ENCODE results near the gene CTDSPL.

DNA sequence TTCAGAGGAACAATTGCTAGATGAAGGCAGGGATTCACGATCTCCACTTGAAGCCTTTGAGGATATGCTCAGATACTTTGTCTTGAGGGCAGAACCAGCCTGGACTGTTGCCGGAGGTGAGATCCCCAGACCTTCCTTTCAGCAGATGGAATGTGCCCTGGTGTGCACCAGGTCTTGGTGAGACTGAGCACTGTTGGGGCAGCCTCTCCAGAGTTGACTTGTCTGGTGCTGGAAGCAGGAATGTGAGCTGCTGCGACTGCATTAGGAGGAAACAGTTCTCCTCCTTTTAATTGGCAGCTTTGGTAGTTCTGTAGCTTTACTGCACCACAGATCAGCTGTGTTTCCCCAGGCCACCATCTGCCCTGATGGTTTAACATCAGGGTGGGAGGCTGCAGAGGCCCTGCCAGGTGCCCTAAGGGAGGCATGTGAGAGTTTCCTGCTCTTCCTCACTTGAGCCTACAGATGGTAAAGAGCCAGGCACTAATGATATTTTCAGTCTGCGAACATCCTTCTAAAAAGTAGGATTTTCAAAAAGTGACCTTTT lies 58.5 kb downstream of the CTDSPL start:
- TF ChIP-seq, protein P1, sequence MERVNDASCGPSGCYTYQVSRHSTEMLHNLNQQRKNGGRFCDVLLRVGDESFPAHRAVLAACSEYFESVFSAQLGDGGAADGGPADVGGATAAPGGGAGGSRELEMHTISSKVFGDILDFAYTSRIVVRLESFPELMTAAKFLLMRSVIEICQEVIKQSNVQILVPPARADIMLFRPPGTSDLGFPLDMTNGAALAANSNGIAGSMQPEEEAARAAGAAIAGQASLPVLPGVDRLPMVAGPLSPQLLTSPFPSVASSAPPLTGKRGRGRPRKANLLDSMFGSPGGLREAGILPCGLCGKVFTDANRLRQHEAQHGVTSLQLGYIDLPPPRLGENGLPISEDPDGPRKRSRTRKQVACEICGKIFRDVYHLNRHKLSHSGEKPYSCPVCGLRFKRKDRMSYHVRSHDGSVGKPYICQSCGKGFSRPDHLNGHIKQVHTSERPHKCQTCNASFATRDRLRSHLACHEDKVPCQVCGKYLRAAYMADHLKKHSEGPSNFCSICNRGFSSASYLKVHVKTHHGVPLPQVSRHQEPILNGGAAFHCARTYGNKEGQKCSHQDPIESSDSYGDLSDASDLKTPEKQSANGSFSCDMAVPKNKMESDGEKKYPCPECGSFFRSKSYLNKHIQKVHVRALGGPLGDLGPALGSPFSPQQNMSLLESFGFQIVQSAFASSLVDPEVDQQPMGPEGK (CRISPR knock-in tag; IDR thresholded peaks at IDR 0.05; ENCODE audit: borderline replicate concordance): no peak
- TF ChIP-seq GLIS3 (CRISPR knock-in tag; IDR thresholded peaks at IDR 0.05): no peak
- TF ChIP-seq TOX (CRISPR knock-in tag; IDR thresholded peaks at IDR 0.05; ENCODE audit: borderline replicate concordance): no peak
- TF ChIP-seq, protein P2, sequence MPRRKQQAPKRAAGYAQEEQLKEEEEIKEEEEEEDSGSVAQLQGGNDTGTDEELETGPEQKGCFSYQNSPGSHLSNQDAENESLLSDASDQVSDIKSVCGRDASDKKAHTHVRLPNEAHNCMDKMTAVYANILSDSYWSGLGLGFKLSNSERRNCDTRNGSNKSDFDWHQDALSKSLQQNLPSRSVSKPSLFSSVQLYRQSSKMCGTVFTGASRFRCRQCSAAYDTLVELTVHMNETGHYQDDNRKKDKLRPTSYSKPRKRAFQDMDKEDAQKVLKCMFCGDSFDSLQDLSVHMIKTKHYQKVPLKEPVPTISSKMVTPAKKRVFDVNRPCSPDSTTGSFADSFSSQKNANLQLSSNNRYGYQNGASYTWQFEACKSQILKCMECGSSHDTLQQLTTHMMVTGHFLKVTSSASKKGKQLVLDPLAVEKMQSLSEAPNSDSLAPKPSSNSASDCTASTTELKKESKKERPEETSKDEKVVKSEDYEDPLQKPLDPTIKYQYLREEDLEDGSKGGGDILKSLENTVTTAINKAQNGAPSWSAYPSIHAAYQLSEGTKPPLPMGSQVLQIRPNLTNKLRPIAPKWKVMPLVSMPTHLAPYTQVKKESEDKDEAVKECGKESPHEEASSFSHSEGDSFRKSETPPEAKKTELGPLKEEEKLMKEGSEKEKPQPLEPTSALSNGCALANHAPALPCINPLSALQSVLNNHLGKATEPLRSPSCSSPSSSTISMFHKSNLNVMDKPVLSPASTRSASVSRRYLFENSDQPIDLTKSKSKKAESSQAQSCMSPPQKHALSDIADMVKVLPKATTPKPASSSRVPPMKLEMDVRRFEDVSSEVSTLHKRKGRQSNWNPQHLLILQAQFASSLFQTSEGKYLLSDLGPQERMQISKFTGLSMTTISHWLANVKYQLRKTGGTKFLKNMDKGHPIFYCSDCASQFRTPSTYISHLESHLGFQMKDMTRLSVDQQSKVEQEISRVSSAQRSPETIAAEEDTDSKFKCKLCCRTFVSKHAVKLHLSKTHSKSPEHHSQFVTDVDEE (CRISPR knock-in tag; IDR thresholded peaks at IDR 0.05): no peak
- TF ChIP-seq ZNF70 (CRISPR knock-in tag; IDR thresholded peaks at IDR 0.05): no peak
- TF ChIP-seq, protein P3, sequence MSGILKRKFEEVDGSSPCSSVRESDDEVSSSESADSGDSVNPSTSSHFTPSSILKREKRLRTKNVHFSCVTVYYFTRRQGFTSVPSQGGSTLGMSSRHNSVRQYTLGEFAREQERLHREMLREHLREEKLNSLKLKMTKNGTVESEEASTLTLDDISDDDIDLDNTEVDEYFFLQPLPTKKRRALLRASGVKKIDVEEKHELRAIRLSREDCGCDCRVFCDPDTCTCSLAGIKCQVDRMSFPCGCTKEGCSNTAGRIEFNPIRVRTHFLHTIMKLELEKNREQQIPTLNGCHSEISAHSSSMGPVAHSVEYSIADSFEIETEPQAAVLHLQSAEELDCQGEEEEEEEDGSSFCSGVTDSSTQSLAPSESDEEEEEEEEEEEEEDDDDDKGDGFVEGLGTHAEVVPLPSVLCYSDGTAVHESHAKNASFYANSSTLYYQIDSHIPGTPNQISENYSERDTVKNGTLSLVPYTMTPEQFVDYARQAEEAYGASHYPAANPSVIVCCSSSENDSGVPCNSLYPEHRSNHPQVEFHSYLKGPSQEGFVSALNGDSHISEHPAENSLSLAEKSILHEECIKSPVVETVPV (CRISPR knock-in tag; IDR thresholded peaks at IDR 0.05): no peak
- TF ChIP-seq ZFP3 (CRISPR knock-in tag; IDR thresholded peaks at IDR 0.05): no peak
- TF ChIP-seq PPARA (CRISPR knock-in tag; IDR thresholded peaks at IDR 0.05; ENCODE audit: borderline replicate concordance): no peak
- TF ChIP-seq ZFP30 (CRISPR knock-in tag; IDR thresholded peaks at IDR 0.05): no peak

Measured in SK-N-SH treated with all-trans-retinoic acid at 6 μM for 48 hours (cell line).